Trophoblast cell (in vitro differentiated cells and primary cell): ENCODE data around the gene PRKCH.

ENCODE experiments used
- DNase-seq, 2 donors: peaks; one replicate each; pipeline ENCODE4 v3.0.0-alpha.2; 2016
- H2AFZ ChIP-seq: 2 replicates; pipeline ENCODE4 v1.6.1; 2013; ENCODE audit warnings: low read length, moderate library complexity, mild to moderate bottlenecking; ENCODE audit not compliant: insufficient read depth, poor library complexity
- H2AK5ac ChIP-seq: 2 replicates; pipeline ENCODE4 v1.6.1; 2013; ENCODE audit warnings: mild to moderate bottlenecking, low read length
- H2BK120ac ChIP-seq: 2 replicates; pipeline ENCODE4 v1.6.1; 2013; ENCODE audit warnings: low read length, mild to moderate bottlenecking, moderate library complexity; ENCODE audit not compliant: insufficient read depth, poor library complexity
- H2BK12ac ChIP-seq: 2 replicates; pipeline ENCODE4 v1.6.1; 2013; ENCODE audit warnings: mild to moderate bottlenecking, low read length, moderate library complexity
- H2BK5ac ChIP-seq: 2 replicates; pipeline ENCODE4 v1.6.1; 2013; ENCODE audit warnings: low read length, low read depth, moderate library complexity, mild to moderate bottlenecking; ENCODE audit not compliant: poor library complexity
- H3K14ac ChIP-seq: 2 replicates; pipeline ENCODE4 v1.6.1; 2013; ENCODE audit warnings: mild to moderate bottlenecking, low read length
- H3K18ac ChIP-seq: 2 replicates; pipeline ENCODE4 v1.6.1; 2013; ENCODE audit warnings: mild to moderate bottlenecking, low read length
- H3K23ac ChIP-seq: 2 replicates; pipeline ENCODE4 v1.6.1; 2013; ENCODE audit warnings: low read length
- H3K27ac ChIP-seq: 2 replicates; pipeline ENCODE4 v1.5.1; 2013; ENCODE audit warnings: low read depth, mild to moderate bottlenecking, inconsistent platforms, low read length, moderate library complexity
- H3K27me3 ChIP-seq: 2 replicates; pipeline ENCODE4 v1.6.1; 2013; ENCODE audit warnings: inconsistent platforms, mild to moderate bottlenecking, low read length, moderate library complexity; ENCODE audit not compliant: insufficient read depth
- H3K36me3 ChIP-seq, 2 experiments: 1 replicate in 1 of 2; 2 replicates in 1 of 2; pipeline ENCODE4 v1.6.1; 2013; ENCODE audit warnings: low read length in 2 of 2, mild to moderate bottlenecking in 2 of 2, moderate library complexity in 1 of 2; ENCODE audit not compliant: insufficient read depth in 2 of 2, control insufficient read depth in 1 of 2
- H3K4ac ChIP-seq: 2 replicates; pipeline ENCODE4 v1.6.1; 2013; ENCODE audit warnings: low read depth, mild to moderate bottlenecking, low read length, moderate library complexity
- H3K4me1 ChIP-seq, 2 experiments: 1 replicate in 1 of 2; 2 replicates in 1 of 2; pipeline ENCODE4 v1.6.1; 2013; ENCODE audit warnings: low read length in 2 of 2, mild to moderate bottlenecking in 2 of 2, moderate library complexity in 1 of 2; ENCODE audit not compliant: insufficient read depth in 2 of 2, control insufficient read depth in 1 of 2
- H3K4me2 ChIP-seq: 2 replicates; pipeline ENCODE4 v1.6.1; 2013; ENCODE audit warnings: inconsistent platforms, mild to moderate bottlenecking, low read length, moderate library complexity
- H3K4me3 ChIP-seq: 2 replicates; pipeline ENCODE4 v1.5.1; 2013; ENCODE audit warnings: mild to moderate bottlenecking, low read depth, low read length, inconsistent platforms
- H3K79me1 ChIP-seq: one replicate; pipeline ENCODE4 v1.6.1; 2013; ENCODE audit warnings: low read length
- H3K79me2 ChIP-seq: 2 replicates; pipeline ENCODE4 v1.6.1; 2013; ENCODE audit warnings: low read length, mild to moderate bottlenecking; ENCODE audit not compliant: control insufficient read depth, insufficient read depth, poor library complexity
- H3K9ac ChIP-seq: 2 replicates; pipeline ENCODE4 v1.6.1; 2013; ENCODE audit warnings: mild to moderate bottlenecking, low read length
- H3K9me3 ChIP-seq: 2 replicates; pipeline ENCODE4 v1.6.1; 2013; ENCODE audit warnings: low read depth, mild to moderate bottlenecking, control low read depth, inconsistent platforms, low read length; ENCODE audit not compliant: insufficient read depth
- H4K12ac ChIP-seq: 2 replicates; pipeline ENCODE4 v1.6.1; 2013; ENCODE audit warnings: low read depth, mild to moderate bottlenecking, low read length, moderate library complexity
- H4K8ac ChIP-seq: 2 replicates; pipeline ENCODE4 v1.6.1; 2013; ENCODE audit warnings: low read depth, mild to moderate bottlenecking, low read length, moderate library complexity
- H4K91ac ChIP-seq: one replicate; pipeline ENCODE4 v1.6.1; 2013; ENCODE audit warnings: low read depth, mild to moderate bottlenecking, low read length, moderate library complexity
- WGBS: extraction: QIAGEN DNeasy Blood & Tissue Kit; methylation state at CpG from one replicate; pipeline ENCODE4 v1.1.7; 2013; ENCODE audit warnings: missing lambda C conversion rate; ENCODE audit not compliant: insufficient read length, insufficient coverage; ENCODE audit errors: extremely low coverage; 5-methylcytosine and 5-hydroxymethylcytosine counted together

Gene PRKCH

GRCh38 chr14:61563880-61564617 lies 242.7 kb downstream of the PRKCH start:
- Histone ChIP-seq H3K27ac (peak overlapping the region; percentile 97), H3K4me2 (no peak overlapping the region), H3K27me3 (no peaks in the 10 kb centered on the region), H3K4ac (peak overlapping the region; percentile 66), H2BK5ac (peak overlapping the region; percentile 95), H3K9ac (no peak overlapping the region), H3K14ac (peak overlapping the region; percentile 97), H2AFZ (peak overlapping the region; percentile 61), H3K4me3 (no peak overlapping the region), H3K18ac (peak overlapping the region; percentile 73), H3K36me3 (no peaks in the 10 kb centered on the region), H2AK5ac (peak overlapping the region; percentile 95), H3K4me1 (peaks cover 55 to 69% of the 10 kb centered on the region in 2 experiments), H3K9me3 (no peaks in the 10 kb centered on the region), H4K12ac (peak overlapping the region; percentile 72), H3K79me2 (peaks cover 30% of the 10 kb centered on the region), H3K79me1 (peaks cover 82% of the 10 kb centered on the region), H2BK120ac (peak overlapping the region; percentile 100), H2BK12ac (peak overlapping the region; percentile 99), H3K23ac (no peak overlapping the region), H4K8ac (peak overlapping the region; percentile 62), H4K91ac (peak overlapping the region; percentile 96)
- WGBS = no CpG with 5 or more reads among the region's 6 CpGs
- peak in 1 of 2 donors; percentile 36 for DNase-seq

GRCh38 chr14:61564618-61565091 lies 243.3 kb downstream of the PRKCH start:
- Histone ChIP-seq H3K36me3 (no peaks in the 10 kb centered on the region), H2BK12ac (peak overlapping the region; percentile 99), H4K12ac (peak overlapping the region; percentile 48), H3K14ac (peak overlapping the region; percentile 91), H3K27me3 (no peaks in the 10 kb centered on the region), H3K4ac (peak overlapping the region; percentile 80), H3K9me3 (no peaks in the 10 kb centered on the region), H4K8ac (peak overlapping the region; percentile 88), H4K91ac (peak overlapping the region; percentile 96), H2BK120ac (peak overlapping the region; percentile 100), H2AFZ (no peak overlapping the region), H2BK5ac (peak overlapping the region; percentile 95), H3K9ac (no peak overlapping the region), H3K4me1 (peaks cover 59 to 72% of the 10 kb centered on the region in 2 experiments), H3K4me3 (no peak overlapping the region), H3K23ac (no peak overlapping the region), H3K4me2 (peak overlapping the region; percentile 13), H3K27ac (peak overlapping the region; percentile 97), H3K79me1 (peaks cover 83% of the 10 kb centered on the region), H2AK5ac (peak overlapping the region; percentile 95), H3K79me2 (peaks cover 32% of the 10 kb centered on the region), H3K18ac (peak overlapping the region; percentile 94)
- peak; percentile 72 to 73 for DNase-seq
- WGBS = no CpG with 5 or more reads among the region's 6 CpGs

- H2BK5ac ChIP-seq = peak overlapping the region; percentile 95
- H2BK12ac ChIP-seq = peak overlapping the region; percentile 97
- H2AFZ ChIP-seq = no peak overlapping the region
- H4K12ac ChIP-seq = no peak overlapping the region
- H3K4ac ChIP-seq = peak overlapping the region; percentile 80
- H3K4me2 ChIP-seq = no peak overlapping the region
- DNase-seq = no peak
- H3K23ac ChIP-seq = no peak overlapping the region
- H3K9ac ChIP-seq = no peak overlapping the region
- peaks cover 84% of the 10 kb centered on the region for H3K79me1 ChIP-seq
- H3K9me3 ChIP-seq = no peaks in the 10 kb centered on the region
- H3K18ac ChIP-seq = peak overlapping the region; percentile 94
- no peaks in the 10 kb centered on the region for H3K36me3 ChIP-seq
- H3K14ac ChIP-seq = peak overlapping the region; percentile 91
- peak overlapping the region; percentile 97 for H3K27ac ChIP-seq
- H3K27me3 ChIP-seq = no peaks in the 10 kb centered on the region
- H3K4me1 ChIP-seq = peaks cover 61 to 73% of the 10 kb centered on the region in 2 experiments
- peak overlapping the region; percentile 100 for H2BK120ac ChIP-seq
- H2AK5ac ChIP-seq = peak overlapping the region; percentile 95
- H3K79me2 ChIP-seq = peaks cover 33% of the 10 kb centered on the region
- no peak overlapping the region for H3K4me3 ChIP-seq
- H4K91ac ChIP-seq = peak overlapping the region; percentile 96
- peak overlapping the region; percentile 88 for H4K8ac ChIP-seq
Observed at GRCh38 chr14:61565181-61565580, 243.8 kb downstream of the PRKCH start.

- Histone ChIP-seq H3K4me1 (peaks cover 60 to 74% of the 10 kb centered on the region in 2 experiments), H3K79me2 (peaks cover 31% of the 10 kb centered on the region), H3K79me1 (peaks cover 83% of the 10 kb centered on the region), H3K9ac (no peak overlapping the region), H2BK120ac (peak overlapping the region; percentile 99), H2AFZ (peak overlapping the region; percentile 32), H3K23ac (no peak overlapping the region), H2AK5ac (peak overlapping the region; percentile 61), H3K36me3 (no peaks in the 10 kb centered on the region), H3K9me3 (no peaks in the 10 kb centered on the region), H3K18ac (peak overlapping the region; percentile 66), H3K4ac (peak overlapping the region; percentile 89), H3K14ac (peak overlapping the region; percentile 74), H4K91ac (peak overlapping the region; percentile 96), H3K4me3 (no peak overlapping the region), H3K4me2 (peak overlapping the region; percentile 21), H2BK5ac (peak overlapping the region; percentile 97), H4K8ac (peak overlapping the region; percentile 39), H2BK12ac (peak overlapping the region; percentile 99), H4K12ac (no peak overlapping the region), H3K27me3 (no peaks in the 10 kb centered on the region), H3K27ac (peak overlapping the region; percentile 97)
- peak in 1 of 2 donors; percentile 31 for DNase-seq
- no CpG with 5 or more reads among the region's 3 CpGs for WGBS
Observed at GRCh38 chr14:61565836-61566536, 244.6 kb downstream of the PRKCH start.
